NT2/D1 (cell line): ENCODE measurements around the gene ORMDL3.
"Not testable (repeated sequence)": the region's sequence is repeated elsewhere in the genome, so short reads cannot be mapped to it uniquely, and the experiment has no call there.

ENCODE experiments used
- DNase-seq: peaks from one replicate; pipeline ENCODE4 v3.0.0-alpha.2; 2011; ENCODE audit warnings: low read depth, low spot score
- H3K27me3 ChIP-seq: 2 replicates; pipeline ENCODE4 v1.6.0; 2011; ENCODE audit warnings: mild to moderate bottlenecking; ENCODE audit not compliant: insufficient read length, insufficient read depth
- H3K36me3 ChIP-seq: 2 replicates; pipeline ENCODE4 v1.6.1; 2011; ENCODE audit warnings: mild to moderate bottlenecking, low read length, mixed read lengths; ENCODE audit not compliant: insufficient read depth, insufficient read length
- H3K4me1 ChIP-seq: 2 replicates; pipeline ENCODE4 v1.5.1; 2011; ENCODE audit not compliant: insufficient read depth, insufficient read length
- H3K4me3 ChIP-seq: 2 replicates; pipeline ENCODE4 v1.5.1; 2011; ENCODE audit warnings: low read depth; ENCODE audit not compliant: insufficient read length
- H3K9ac ChIP-seq: 2 replicates; pipeline ENCODE4 v1.6.0; 2011; ENCODE audit warnings: low read depth; ENCODE audit not compliant: insufficient read length
- H3K9me3 ChIP-seq: 2 replicates; pipeline ENCODE4 v1.5.1; 2011; ENCODE audit warnings: mild to moderate bottlenecking, low read length; ENCODE audit not compliant: insufficient read depth
- SUZ12 ChIP-seq: IDR thresholded peaks from 2 replicates; pipeline ENCODE4 v1.6.1; 2011; ENCODE audit not compliant: insufficient read length, insufficient read depth; ENCODE audit errors: extremely low read depth
- YY1 ChIP-seq: IDR thresholded peaks from 2 replicates; pipeline ENCODE4 v1.6.1; 2011; ENCODE audit not compliant: insufficient read length, insufficient read depth
- ZNF274 ChIP-seq: IDR thresholded peaks from 2 replicates; pipeline ENCODE4 v1.6.1; 2011; ENCODE audit warnings: mild to moderate bottlenecking, low read depth, low read length

The ORMDL3 gene

DNA sequence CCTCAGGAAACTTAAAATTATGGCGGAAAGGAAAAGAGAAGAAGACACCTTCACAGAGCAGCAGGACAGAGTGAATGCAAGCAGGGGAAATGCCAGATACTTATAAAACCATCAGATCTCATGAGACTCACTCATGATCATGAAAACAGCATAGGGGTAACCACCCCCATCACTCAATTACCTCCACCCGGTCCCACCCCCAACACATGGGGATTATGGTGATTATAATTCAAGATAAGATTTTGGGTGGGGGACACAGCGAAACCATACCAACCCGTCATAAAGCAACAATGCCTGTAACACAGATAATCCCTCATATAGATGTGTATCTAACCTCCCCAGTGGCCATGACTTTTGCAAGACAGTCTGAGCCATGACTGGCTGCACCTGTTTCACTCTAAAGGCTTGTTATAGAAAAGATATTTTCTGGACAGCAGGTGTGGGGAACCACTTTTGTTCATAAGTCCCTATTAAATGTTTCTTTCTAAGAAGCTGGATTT is 28.4 kb upstream of the ORMDL3 start:
- TF ChIP-seq SUZ12 (no peak), ZNF274 (no peak), YY1 (no peak)
- no peaks in the 10 kb centered on the region for H3K36me3 ChIP-seq
- no peak overlapping the region for H3K9ac ChIP-seq
- DNase-seq: no peak
- peaks cover 18% of the 10 kb centered on the region for H3K27me3 ChIP-seq
- no peak overlapping the region for H3K4me3 ChIP-seq
- H3K9me3 ChIP-seq: no peaks in the 10 kb centered on the region
- peaks cover 5% of the 10 kb centered on the region for H3K4me1 ChIP-seq

DNA sequence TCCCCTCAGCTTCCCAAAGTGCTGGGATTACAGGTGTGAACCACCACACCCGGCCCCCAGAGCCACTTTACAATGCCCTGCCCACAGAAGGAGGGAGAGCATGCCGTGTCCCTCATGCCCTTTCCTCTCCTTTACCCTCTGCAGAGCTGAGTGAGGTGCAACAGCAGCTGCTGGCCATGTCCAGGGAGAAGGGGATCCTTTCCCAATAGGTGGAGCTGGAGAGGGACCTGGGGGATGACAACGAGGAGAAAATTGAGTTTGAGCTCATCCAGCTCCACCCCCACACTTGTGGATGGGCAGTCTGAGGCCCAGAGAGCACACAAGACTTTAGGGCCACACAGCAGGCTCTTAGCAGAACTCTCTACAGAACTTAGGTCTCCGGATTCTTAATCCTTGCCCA is 27.5 kb upstream of the ORMDL3 start:
- no peak overlapping the region for H3K4me3 ChIP-seq
- H3K9ac ChIP-seq: no peak overlapping the region
- TF ChIP-seq SUZ12: no peak
- no peak for TF ChIP-seq YY1
- no peak for TF ChIP-seq ZNF274
- H3K4me1 ChIP-seq: peaks cover 10% of the 10 kb centered on the region
- no peaks in the 10 kb centered on the region for H3K36me3 ChIP-seq
- DNase-seq: no peak
- peaks cover 18% of the 10 kb centered on the region for H3K27me3 ChIP-seq
- no peaks in the 10 kb centered on the region for H3K9me3 ChIP-seq

DNA sequence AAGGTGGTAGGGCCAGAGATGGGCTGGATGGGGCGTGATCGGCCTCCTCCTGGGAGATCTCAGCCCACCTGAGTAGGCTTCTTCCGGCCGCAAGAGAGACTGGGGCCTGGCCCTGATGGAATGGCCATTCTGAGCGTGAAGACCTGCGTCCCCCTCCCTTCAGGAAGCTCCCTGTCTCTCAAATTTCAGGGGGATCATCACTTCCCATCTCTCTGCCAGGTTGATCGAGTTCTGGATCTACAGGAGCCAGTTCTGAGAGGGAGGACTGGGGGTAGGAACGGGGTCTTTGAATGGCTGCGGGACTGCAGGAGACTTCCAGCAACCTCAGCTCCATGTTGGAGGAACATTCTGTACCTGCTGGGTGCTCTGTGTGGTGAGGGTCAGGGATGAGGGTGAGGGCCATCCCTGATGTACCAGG is 26.1 kb upstream of the ORMDL3 start:
- no peak for DNase-seq
- H3K36me3 ChIP-seq: no peaks in the 10 kb centered on the region
- H3K9me3 ChIP-seq: no peaks in the 10 kb centered on the region
- TF ChIP-seq ZNF274 (no peak), YY1 (no peak)
- peak overlapping the region; percentile 47 for H3K9ac ChIP-seq
- peaks cover 18% of the 10 kb centered on the region for H3K27me3 ChIP-seq
- peaks cover 13% of the 10 kb centered on the region for H3K4me1 ChIP-seq
- H3K4me3 ChIP-seq: peak overlapping the region; percentile 42

- DNase-seq: peak; percentile 88
Measured at GRCh38 chr17:39952680-39953470, 25.5 kb upstream of the ORMDL3 start.

DNA sequence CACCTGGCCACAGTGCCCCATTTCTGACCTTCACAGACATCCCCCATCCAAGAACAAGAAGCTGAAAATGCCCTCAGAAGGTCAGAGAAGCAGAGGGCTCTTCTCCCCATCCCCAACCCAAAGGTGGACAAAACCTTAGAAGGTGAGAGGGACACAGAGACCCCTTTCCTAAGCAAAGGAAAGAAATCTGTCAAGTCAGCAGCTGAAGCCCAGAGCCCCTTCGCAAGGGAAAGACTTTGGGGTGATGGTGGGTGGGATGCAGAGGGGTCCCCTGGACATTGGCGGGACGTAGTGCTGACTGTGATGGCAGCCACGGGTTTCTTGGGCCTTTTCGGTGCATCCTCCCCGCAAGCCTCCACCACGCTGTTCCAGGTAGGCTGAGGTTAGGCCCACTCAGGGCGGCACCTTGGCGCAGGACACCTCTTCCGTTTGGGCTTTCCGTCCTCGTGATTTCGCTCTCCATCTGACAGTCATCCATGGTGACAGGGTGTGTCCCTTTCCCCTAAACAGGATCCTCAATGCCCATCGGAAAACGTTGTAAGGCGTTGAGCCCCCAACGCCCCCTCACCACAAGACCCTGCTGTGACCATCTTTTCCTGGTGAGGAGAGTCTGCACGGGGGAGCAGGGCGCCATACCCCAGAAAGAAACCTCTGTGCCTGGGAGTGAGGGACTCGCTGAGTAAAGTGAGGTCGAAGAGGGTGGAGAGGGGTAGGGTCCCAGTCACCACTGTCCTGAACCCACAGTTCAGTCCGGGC is 24.7 kb upstream of the ORMDL3 start:
- peaks cover 18% of the 10 kb centered on the region for H3K27me3 ChIP-seq
- H3K4me1 ChIP-seq: peaks cover 15% of the 10 kb centered on the region
- no peaks in the 10 kb centered on the region for H3K36me3 ChIP-seq
- peak overlapping the region; percentile 65 for H3K9ac ChIP-seq
- H3K4me3 ChIP-seq: peak overlapping the region; percentile 45
- TF ChIP-seq SUZ12: no peak
- no peak for TF ChIP-seq YY1
- no peak for TF ChIP-seq ZNF274
- DNase-seq: no peak
- no peaks in the 10 kb centered on the region for H3K9me3 ChIP-seq

More at GRCh38 chr17:39952680-39953470, 25.5 kb upstream of the ORMDL3 start:
- TF ChIP-seq ZNF274 (no peak), YY1 (no peak)
- peak overlapping the region; percentile 45 for H3K4me3 ChIP-seq
- peak overlapping the region; percentile 65 for H3K9ac ChIP-seq
- peaks cover 15% of the 10 kb centered on the region for H3K4me1 ChIP-seq
- H3K9me3 ChIP-seq: no peaks in the 10 kb centered on the region
- H3K27me3 ChIP-seq: peaks cover 18% of the 10 kb centered on the region
- no peaks in the 10 kb centered on the region for H3K36me3 ChIP-seq

- peaks cover 18% of the 10 kb centered on the region for H3K4me1 ChIP-seq
Measured at GRCh38 chr17:39950871-39951348, 23.5 kb upstream of the ORMDL3 start.

DNA sequence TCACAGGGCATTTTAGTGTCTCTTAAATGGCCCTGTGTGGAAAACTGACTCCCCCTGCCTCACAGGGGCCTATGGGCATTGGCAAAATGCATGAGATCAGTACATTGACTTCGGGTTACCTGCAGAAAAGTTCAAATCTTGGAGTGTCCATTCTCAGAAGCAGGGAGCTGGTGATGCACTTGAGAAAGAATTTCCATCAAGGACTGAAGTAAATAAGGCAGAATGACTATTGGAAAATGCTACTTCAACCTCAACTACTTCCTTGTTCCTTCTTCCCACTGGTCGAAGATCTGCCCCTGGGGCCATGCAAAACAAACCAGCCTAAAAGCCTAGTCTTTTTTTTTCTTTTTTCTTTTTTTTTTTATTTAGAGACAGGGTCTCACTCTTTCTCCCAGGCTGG is 21.6 kb upstream of the ORMDL3 start:
- no peak for TF ChIP-seq ZNF274
- TF ChIP-seq YY1: no peak
- no peak for TF ChIP-seq SUZ12
- Histone ChIP-seq H3K4me1 (peaks cover 18% of the 10 kb centered on the region), H3K9ac (no peak overlapping the region)

More at GRCh38 chr17:39950871-39951348, 23.5 kb upstream of the ORMDL3 start:
- H3K36me3 ChIP-seq: no peaks in the 10 kb centered on the region
- DNase-seq: no peak
- H3K9me3 ChIP-seq: no peaks in the 10 kb centered on the region
- no peak for TF ChIP-seq YY1
- no peak overlapping the region for H3K9ac ChIP-seq
- H3K27me3 ChIP-seq: peaks cover 18% of the 10 kb centered on the region
- no peak overlapping the region for H3K4me3 ChIP-seq

GRCh38 chr17:39948489-39948828 is 21.1 kb upstream of the ORMDL3 start:
- not testable (repeated sequence) for H3K9ac ChIP-seq, H3K9me3 ChIP-seq, H3K36me3 ChIP-seq, H3K4me3 ChIP-seq, DNase-seq
- H3K4me1 ChIP-seq: peaks cover 18% of the 10 kb centered on the region
- H3K27me3 ChIP-seq: peaks cover 18% of the 10 kb centered on the region

More for the DNA sequence above, 21.6 kb upstream of the ORMDL3 start:
- Histone ChIP-seq H3K27me3 (peaks cover 18% of the 10 kb centered on the region), H3K4me3 (no peak overlapping the region), H3K9me3 (no peaks in the 10 kb centered on the region), H3K36me3 (no peaks in the 10 kb centered on the region)
- DNase-seq: no peak
